GM23338 (cell line): ENCODE results near the gene SORBS1.

Experiments
- EZH2 ChIP-seq: fragments of 200-600 bp; sonication (generic); IDR thresholded peaks from one replicate; pipeline ENCODE4 v1.8.0; 2017; ENCODE audit warnings: antibody characterized with exemption, mild to moderate bottlenecking, low read depth; ENCODE audit not compliant: unreplicated experiment
- POLR2AphosphoS5 ChIP-seq: IDR thresholded peaks from 2 replicates; pipeline ENCODE4 v1.6.1; 2016; ENCODE audit warnings: antibody characterized with exemption, low read depth
- TF ChIP-seq, protein P1 (sequence below), 2 experiments: fragments of 200-600 bp in 1 of 2; sonication (generic) in 1 of 2; conservative IDR thresholded peaks; 2 replicates each; pipeline versions ENCODE4 v1.5.1 to v1.6.1; 2016 to 2017; ENCODE audit warnings: antibody characterized with exemption in 2 of 2, low read depth in 2 of 2, mild to moderate bottlenecking in 2 of 2, moderate library complexity in 1 of 2

DNA sequence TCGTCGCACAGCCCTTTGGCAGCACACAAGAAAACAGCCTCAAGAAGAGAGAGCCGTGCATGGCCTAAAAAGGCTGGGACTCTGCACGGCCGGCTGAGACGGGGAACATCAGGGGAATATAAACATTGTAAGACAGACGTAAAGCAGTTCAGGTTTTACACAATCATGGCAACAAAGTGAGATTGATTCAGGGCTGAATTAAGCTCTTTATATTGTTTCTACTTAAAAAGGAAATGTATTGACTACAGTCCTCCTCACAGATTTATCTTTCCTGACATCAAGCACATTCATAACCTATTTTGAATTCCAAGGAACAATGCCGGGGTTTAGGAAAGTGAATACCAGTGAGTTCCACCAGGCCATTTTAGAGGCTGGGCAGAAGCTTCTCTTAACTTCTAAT is 25.2 kb downstream of the SORBS1 start:
- no peak for TF ChIP-seq EZH2
- no peak for TF ChIP-seq POLR2AphosphoS5
- TF ChIP-seq, protein P1, sequence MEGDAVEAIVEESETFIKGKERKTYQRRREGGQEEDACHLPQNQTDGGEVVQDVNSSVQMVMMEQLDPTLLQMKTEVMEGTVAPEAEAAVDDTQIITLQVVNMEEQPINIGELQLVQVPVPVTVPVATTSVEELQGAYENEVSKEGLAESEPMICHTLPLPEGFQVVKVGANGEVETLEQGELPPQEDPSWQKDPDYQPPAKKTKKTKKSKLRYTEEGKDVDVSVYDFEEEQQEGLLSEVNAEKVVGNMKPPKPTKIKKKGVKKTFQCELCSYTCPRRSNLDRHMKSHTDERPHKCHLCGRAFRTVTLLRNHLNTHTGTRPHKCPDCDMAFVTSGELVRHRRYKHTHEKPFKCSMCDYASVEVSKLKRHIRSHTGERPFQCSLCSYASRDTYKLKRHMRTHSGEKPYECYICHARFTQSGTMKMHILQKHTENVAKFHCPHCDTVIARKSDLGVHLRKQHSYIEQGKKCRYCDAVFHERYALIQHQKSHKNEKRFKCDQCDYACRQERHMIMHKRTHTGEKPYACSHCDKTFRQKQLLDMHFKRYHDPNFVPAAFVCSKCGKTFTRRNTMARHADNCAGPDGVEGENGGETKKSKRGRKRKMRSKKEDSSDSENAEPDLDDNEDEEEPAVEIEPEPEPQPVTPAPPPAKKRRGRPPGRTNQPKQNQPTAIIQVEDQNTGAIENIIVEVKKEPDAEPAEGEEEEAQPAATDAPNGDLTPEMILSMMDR (conservative IDR thresholded peaks at IDR 0.05; ENCODE audit: low read depth in 2 of 2), result no peak
